RKO (cell line): Measurements from ENCODE around the gene APOL1.

ENCODE experiments used
- DNase-seq: peaks from one replicate; pipeline ENCODE4 v3.0.0-alpha.2; 2016; ENCODE audit warnings: low spot score

Gene APOL1

DNA sequence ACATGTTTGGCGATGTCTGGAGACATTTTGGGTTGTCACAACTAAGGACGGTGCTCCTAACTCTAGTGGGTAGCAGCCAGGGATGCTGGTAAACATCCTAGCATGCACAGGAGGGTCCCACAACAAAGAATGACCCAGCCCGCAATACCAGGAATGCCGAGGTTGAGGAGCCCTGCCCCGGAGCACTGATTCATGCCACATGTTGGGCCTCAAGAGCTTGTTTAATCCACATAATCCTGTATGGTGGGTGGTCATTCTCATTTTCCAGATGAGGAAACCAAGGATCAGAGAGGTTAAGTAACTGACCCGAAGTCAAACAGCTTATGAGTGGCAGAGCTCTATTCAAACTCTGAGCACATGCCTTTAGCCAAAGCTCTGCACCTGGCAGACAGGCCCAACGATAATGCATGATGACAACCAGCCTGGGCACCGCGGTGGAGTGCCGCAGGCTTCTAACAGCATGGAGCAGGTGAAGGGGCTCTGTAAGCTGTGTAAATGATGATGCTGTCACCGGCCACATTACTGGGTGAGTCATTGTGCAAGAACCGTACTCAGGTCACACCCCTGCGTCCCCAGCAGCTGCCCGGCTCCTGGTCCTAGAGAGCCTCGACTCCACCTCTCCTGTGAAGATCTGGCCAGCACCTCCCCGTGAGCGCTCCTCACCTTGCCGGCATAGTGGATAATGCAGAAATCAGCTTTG lies 58.6 kb downstream of the APOL1 start:
- DNase-seq: peak; percentile 21

DNA sequence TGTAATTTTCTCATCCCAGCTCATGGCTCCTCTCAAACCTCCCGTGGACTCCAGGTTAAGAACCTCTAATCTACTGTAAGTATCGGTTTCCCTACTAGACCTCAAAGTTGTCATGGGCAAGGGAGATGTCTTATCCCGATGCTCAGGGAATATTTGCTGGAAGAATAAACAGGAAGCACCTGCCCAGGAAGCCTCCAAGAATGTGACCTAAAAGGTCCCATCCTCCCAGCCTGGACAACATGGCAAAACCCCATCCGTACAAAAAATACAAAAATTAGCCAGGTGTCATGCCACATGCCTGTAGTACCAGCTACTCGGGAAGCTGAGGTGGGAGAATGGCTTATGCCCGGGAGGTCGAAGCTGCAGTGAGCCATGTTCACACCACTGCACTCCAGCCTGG lies 62.4 kb downstream of the APOL1 start:
- no peak for DNase-seq

DNA sequence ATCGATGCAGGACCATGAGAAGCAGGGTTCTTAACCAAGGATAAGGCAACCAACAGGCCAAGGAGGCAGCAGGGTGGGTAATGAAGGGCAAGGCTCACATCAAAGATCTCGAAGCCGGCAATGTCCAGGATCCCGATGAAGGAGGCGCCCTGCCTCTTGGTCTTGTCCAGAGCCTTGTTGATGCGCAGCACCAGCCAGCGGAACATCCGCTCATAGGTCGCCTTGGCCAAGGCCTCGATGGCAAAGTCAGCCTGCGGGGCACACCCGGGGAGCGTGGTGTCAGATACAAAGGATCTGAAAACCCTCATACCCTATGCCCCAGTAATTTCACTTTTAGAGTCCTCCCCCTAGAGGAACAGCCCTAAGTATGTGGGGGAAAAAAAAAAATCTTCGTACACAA lies 63.5 kb downstream of the APOL1 start:
- no peak for DNase-seq
